Neural progenitor cell (in vitro differentiated cells): ENCODE data around the gene CCM2. TPM values are rescaled to one million over a fixed set of nuclear protein-coding genes. Genes with fewer than 3 reads are reported as not detected.

Experiments
- DNase-seq: peaks from one replicate; pipeline ENCODE4 v3.0.0-alpha.2; 2016; ENCODE audit warnings: low spot score
- H2AFZ ChIP-seq: fragments of 200-600 bp; sonication (generic); replicated peaks from 2 replicates; pipeline ENCODE4 v1.6.1; 2016; ENCODE audit warnings: antibody characterized with exemption
- H3F3A ChIP-seq: fragments of 200-600 bp; sonication (generic); 2 replicates; pipeline ENCODE4 v1.6.1; 2016; ENCODE audit warnings: antibody characterized with exemption, low read depth
- H3K27ac ChIP-seq: fragments of 200-600 bp; sonication (generic); 2 replicates; pipeline ENCODE4 v1.5.1; 2016; ENCODE audit warnings: mild to moderate bottlenecking
- H3K27me3 ChIP-seq: fragments of 200-600 bp; sonication (generic); 2 replicates; pipeline ENCODE4 v1.6.1; 2016; ENCODE audit warnings: mild to moderate bottlenecking, moderate library complexity
- H3K36me3 ChIP-seq: fragments of 200-600 bp; sonication (generic); 2 replicates; pipeline ENCODE4 v1.5.1; 2016
- H3K4me1 ChIP-seq: fragments of 200-600 bp; sonication (generic); 2 replicates; pipeline ENCODE4 v1.6.1; 2016; ENCODE audit warnings: mixed run types
- H3K4me2 ChIP-seq: fragments of 200-600 bp; sonication (generic); 2 replicates; pipeline ENCODE4 v1.6.1; 2016
- H3K4me3 ChIP-seq: fragments of 200-600 bp; sonication (generic); 2 replicates; pipeline ENCODE4 v1.5.1; 2016
- H3K79me2 ChIP-seq: fragments of 200-600 bp; sonication (generic); 2 replicates; pipeline ENCODE4 v1.6.1; 2016; ENCODE audit warnings: low read depth
- H3K9ac ChIP-seq: fragments of 200-600 bp; sonication (generic); 2 replicates; pipeline ENCODE4 v1.6.1; 2016
- H3K9me3 ChIP-seq: fragments of 200-600 bp; sonication (generic); 2 replicates; pipeline ENCODE4 v1.5.1; 2016; ENCODE audit warnings: low read depth
- H4K20me1 ChIP-seq: fragments of 200-600 bp; sonication (generic); 2 replicates; pipeline ENCODE4 v1.6.1; 2016; ENCODE audit warnings: low read depth
- H3K27ac Mint-ChIP-seq: 3 replicates; pipeline ENCODE4 v1.8.0; 2021; ENCODE audit warnings: mixed read lengths
- H3K27me3 Mint-ChIP-seq: 2 replicates; pipeline ENCODE4 v1.8.0; 2022; ENCODE audit warnings: low read depth, mild to moderate bottlenecking, inconsistent platforms, moderate library complexity, mixed read lengths; ENCODE audit not compliant: insufficient read depth
- H3K36me3 Mint-ChIP-seq: 3 replicates; pipeline ENCODE4 v1.8.0; 2021; ENCODE audit warnings: mixed read lengths
- H3K4me1 Mint-ChIP-seq: 3 replicates; pipeline ENCODE4 v1.8.0; 2021; ENCODE audit warnings: mixed read lengths
- H3K4me3 Mint-ChIP-seq: 3 replicates; pipeline ENCODE4 v1.8.0; 2021; ENCODE audit warnings: mild to moderate bottlenecking, moderate library complexity, mixed read lengths
- H3K9me3 Mint-ChIP-seq: 3 replicates; pipeline ENCODE4 v1.8.0; 2020; ENCODE audit warnings: mixed read lengths
- EZH2 ChIP-seq: fragments of 200-600 bp; sonication (generic); IDR thresholded peaks from 2 replicates; pipeline ENCODE4 v1.6.1; 2017; ENCODE audit warnings: antibody characterized with exemption, mild to moderate bottlenecking, moderate library complexity
- EZH2phosphoT487 ChIP-seq: fragments of 200-600 bp; sonication (generic); IDR thresholded peaks from 2 replicates; pipeline ENCODE4 v1.6.1; 2017; ENCODE audit warnings: antibody characterized with exemption
- total RNA-seq: library from RNA; depleted of rRNA; stranded (reverse); fragments of >200 nt; gene quantifications from 2 replicates; pipeline ENCODE4 v1.2.3, GENCODE V29; 2015; ENCODE audit warnings: low replicate concordance
- TF ChIP-seq, protein P1 (sequence below): fragments of 200-600 bp; sonication (generic); IDR thresholded peaks from 2 replicates; pipeline ENCODE4 v1.5.1; 2017; ENCODE audit warnings: antibody characterized with exemption, mild to moderate bottlenecking

CCM2 gene
- total RNA-seq = 21.8 and 37.5 TPM in 2 replicates

- H3K27me3 Mint-ChIP-seq = peaks cover 5% of the 10 kb centered on the region
- Histone ChIP-seq H3K27ac (peak within 1 kb of the TSS; percentile 98), H3K4me3 (peak within 1 kb of the TSS; percentile 85), H3K4me2 (peak within 1 kb of the TSS; percentile 98), H3K9ac (peak within 1 kb of the TSS; percentile 87), H3K79me2 (peaks cover 56% of the 10 kb centered on the region), H3F3A (peaks cover 17% of the 10 kb centered on the region), H2AFZ (peak within 1 kb of the TSS; percentile 94), H3K9me3 (no peaks in the 10 kb centered on the region), H3K36me3 (no peaks in the 10 kb centered on the region), H3K4me1 (peaks cover 10% of the 10 kb centered on the region), H3K27me3 (no peaks in the 10 kb centered on the region), H4K20me1 (peaks cover 31% of the 10 kb centered on the region)
- H3K27ac Mint-ChIP-seq = peak within 1 kb of the TSS; percentile 97
- H3K36me3 Mint-ChIP-seq = no peaks in the 10 kb centered on the region
- TF ChIP-seq EZH2 (no peak), EZH2phosphoT487 (no peak)
- TF ChIP-seq, protein P1, sequence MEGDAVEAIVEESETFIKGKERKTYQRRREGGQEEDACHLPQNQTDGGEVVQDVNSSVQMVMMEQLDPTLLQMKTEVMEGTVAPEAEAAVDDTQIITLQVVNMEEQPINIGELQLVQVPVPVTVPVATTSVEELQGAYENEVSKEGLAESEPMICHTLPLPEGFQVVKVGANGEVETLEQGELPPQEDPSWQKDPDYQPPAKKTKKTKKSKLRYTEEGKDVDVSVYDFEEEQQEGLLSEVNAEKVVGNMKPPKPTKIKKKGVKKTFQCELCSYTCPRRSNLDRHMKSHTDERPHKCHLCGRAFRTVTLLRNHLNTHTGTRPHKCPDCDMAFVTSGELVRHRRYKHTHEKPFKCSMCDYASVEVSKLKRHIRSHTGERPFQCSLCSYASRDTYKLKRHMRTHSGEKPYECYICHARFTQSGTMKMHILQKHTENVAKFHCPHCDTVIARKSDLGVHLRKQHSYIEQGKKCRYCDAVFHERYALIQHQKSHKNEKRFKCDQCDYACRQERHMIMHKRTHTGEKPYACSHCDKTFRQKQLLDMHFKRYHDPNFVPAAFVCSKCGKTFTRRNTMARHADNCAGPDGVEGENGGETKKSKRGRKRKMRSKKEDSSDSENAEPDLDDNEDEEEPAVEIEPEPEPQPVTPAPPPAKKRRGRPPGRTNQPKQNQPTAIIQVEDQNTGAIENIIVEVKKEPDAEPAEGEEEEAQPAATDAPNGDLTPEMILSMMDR = no peak
- peak; percentile 80 for DNase-seq
- no peaks in the 10 kb centered on the region for H3K9me3 Mint-ChIP-seq
- H3K4me3 Mint-ChIP-seq = peak within 1 kb of the TSS; percentile 95
- peaks cover 14% of the 10 kb centered on the region for H3K4me1 Mint-ChIP-seq
These were observed at the start of gene CCM2 for GRCh38 chr7:45000093-45001032. CCM2 (plus strand) TSS chr7:45000201; CDS start chr7:45000334, 133 bp downstream.

DNA sequence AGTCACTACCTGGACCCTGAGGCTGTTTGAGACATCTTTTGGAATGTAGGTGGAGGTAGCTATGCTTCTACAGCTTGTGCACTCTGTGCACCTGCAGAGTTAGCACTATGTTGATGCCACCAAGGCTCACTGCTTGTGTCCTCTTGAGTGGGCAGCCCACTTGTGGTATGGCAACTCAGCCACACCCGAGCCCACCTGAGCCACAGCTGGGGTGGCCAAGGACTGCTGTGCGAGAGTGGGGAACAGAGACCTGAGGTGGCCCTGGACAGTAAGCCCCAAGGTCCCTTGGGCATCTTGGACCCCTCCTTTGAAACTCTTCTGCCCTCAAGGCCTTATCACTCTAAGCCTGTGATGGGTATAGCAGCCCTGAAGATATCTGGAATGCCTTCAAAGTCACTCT lies 46.8 kb upstream of the CCM2 start:
- no peak overlapping the region for H3K9ac ChIP-seq
- H4K20me1 ChIP-seq = no peaks in the 10 kb centered on the region
- Mint-ChIP-seq H3K4me1 (peaks cover 17% of the 10 kb centered on the region), H3K4me3 (no peak overlapping the region), H3K9me3 (peaks cover 10% of the 10 kb centered on the region), H3K36me3 (no peaks in the 10 kb centered on the region), H3K27ac (peak overlapping the region; percentile 57), H3K27me3 (peaks cover 12% of the 10 kb centered on the region)
- DNase-seq = no peak
- no peaks in the 10 kb centered on the region for H3K9me3 ChIP-seq
- TF ChIP-seq EZH2 = no peak
- TF ChIP-seq, protein P1 = no peak
- no peak for TF ChIP-seq EZH2phosphoT487
- no peak overlapping the region for H3K27ac ChIP-seq
- no peaks in the 10 kb centered on the region for H3F3A ChIP-seq
- H3K27me3 ChIP-seq = peaks cover 19% of the 10 kb centered on the region
- H2AFZ ChIP-seq = no peak overlapping the region
- H3K4me3 ChIP-seq = no peak overlapping the region
- no peak overlapping the region for H3K4me2 ChIP-seq
- H3K79me2 ChIP-seq = no peaks in the 10 kb centered on the region
- no peaks in the 10 kb centered on the region for H3K36me3 ChIP-seq
- H3K4me1 ChIP-seq = no peaks in the 10 kb centered on the region

- TF ChIP-seq EZH2phosphoT487 (no peak), EZH2 (no peak)
- TF ChIP-seq, protein P1 = no peak
- no peak overlapping the region for H3K4me3 Mint-ChIP-seq
- Histone ChIP-seq H3K4me1 (no peaks in the 10 kb centered on the region), H3K79me2 (no peaks in the 10 kb centered on the region), H3F3A (no peaks in the 10 kb centered on the region), H3K9ac (no peak overlapping the region), H3K4me3 (no peak overlapping the region), H3K27me3 (peaks cover 27% of the 10 kb centered on the region), H3K36me3 (no peaks in the 10 kb centered on the region), H3K4me2 (no peak overlapping the region), H4K20me1 (no peaks in the 10 kb centered on the region), H3K9me3 (no peaks in the 10 kb centered on the region), H3K27ac (no peak overlapping the region), H2AFZ (no peak overlapping the region)
- H3K9me3 Mint-ChIP-seq = peaks cover 8% of the 10 kb centered on the region
- H3K4me1 Mint-ChIP-seq = peaks cover 17% of the 10 kb centered on the region
- no peak overlapping the region for H3K27ac Mint-ChIP-seq
- peaks cover 12% of the 10 kb centered on the region for H3K27me3 Mint-ChIP-seq
- DNase-seq = no peak
- no peaks in the 10 kb centered on the region for H3K36me3 Mint-ChIP-seq
These were observed 44.3 kb upstream of the CCM2 start for GRCh38 chr7:44955733-44956132.
